ENCODE results near the gene PIH1D2.
"Not testable (repeated sequence)": the region's sequence is repeated elsewhere in the genome, so short reads cannot be mapped to it uniquely, and the experiment has no call there.

The PIH1D2 gene

DNA sequence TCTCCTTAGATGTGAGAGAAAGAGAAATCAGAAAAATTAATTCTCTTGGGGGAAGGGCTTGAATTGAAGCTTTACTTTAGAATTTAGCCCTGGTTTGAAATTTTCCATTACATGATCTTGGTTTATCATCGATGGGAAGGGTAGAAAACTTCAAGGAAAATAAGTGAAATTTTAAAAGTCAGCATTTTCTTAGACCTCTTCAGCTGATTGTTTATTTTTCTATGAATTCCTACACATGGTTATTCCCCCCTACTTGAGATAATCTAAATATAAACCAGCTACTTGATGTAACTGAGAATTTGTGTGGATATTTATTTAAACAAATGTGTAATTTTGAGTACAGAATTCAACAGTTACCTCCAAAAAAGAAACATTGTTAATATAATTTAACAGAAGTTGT lies 10.9 kb downstream of the PIH1D2 start:
- DNase-seq (ENCODE audit: insufficient read length, low spot score): no peak
- no peak for TF ChIP-seq POU2F2 (IDR thresholded peaks at IDR 0.05; ENCODE audit: low read depth, low read length)
- no peak for TF ChIP-seq PAX5 (IDR thresholded peaks at IDR 0.05; ENCODE audit: insufficient read depth, low read length, severe bottlenecking)
- no peak for TF ChIP-seq TAF1 (IDR thresholded peaks at IDR 0.05; ENCODE audit: low read depth, low read length)
- no peak for TF ChIP-seq POLR2A (IDR thresholded peaks at IDR 0.05; ENCODE audit: low read depth, low read length)
- TF ChIP-seq POLR2AphosphoS5 (IDR thresholded peaks at IDR 0.05; ENCODE audit: low read depth, low read length): no peak
- no peak for TF ChIP-seq SPI1 (IDR thresholded peaks at IDR 0.05; ENCODE audit: low read depth, low read length)
- FAIRE-seq: no peak

DNA sequence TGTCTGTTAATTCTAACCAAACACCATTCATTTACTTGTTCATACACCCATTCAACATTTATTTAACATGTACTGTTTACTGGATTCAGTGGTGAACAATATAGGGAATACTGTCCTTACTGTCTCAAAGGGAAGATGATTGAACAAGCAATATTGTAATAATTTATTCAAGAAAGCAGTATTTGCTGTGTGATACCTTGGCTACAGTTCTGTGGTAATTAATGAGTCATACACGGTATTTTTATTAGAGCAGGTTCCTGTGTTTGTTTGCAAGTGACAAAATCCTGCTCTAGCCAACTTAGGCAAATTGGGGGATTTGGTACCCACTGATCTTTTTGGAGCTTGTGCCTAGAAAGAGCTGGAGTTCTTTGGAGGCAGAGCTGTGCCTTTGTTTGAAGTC lies 15.7 kb downstream of the PIH1D2 start:
- no peak for DNase-seq (ENCODE audit: insufficient read length, low spot score)
- FAIRE-seq: no peak
- no peak for TF ChIP-seq POU2F2 (IDR thresholded peaks at IDR 0.05; ENCODE audit: low read depth, low read length)
- no peak for TF ChIP-seq POLR2AphosphoS5 (IDR thresholded peaks at IDR 0.05; ENCODE audit: low read depth, low read length)
- TF ChIP-seq POLR2A (IDR thresholded peaks at IDR 0.05; ENCODE audit: low read depth, low read length): no peak
- TF ChIP-seq PAX5 (IDR thresholded peaks at IDR 0.05; ENCODE audit: insufficient read depth, low read length, severe bottlenecking): no peak
- TF ChIP-seq SPI1 (IDR thresholded peaks at IDR 0.05; ENCODE audit: low read depth, low read length): no peak
- TF ChIP-seq TAF1 (IDR thresholded peaks at IDR 0.05; ENCODE audit: low read depth, low read length): no peak

DNA sequence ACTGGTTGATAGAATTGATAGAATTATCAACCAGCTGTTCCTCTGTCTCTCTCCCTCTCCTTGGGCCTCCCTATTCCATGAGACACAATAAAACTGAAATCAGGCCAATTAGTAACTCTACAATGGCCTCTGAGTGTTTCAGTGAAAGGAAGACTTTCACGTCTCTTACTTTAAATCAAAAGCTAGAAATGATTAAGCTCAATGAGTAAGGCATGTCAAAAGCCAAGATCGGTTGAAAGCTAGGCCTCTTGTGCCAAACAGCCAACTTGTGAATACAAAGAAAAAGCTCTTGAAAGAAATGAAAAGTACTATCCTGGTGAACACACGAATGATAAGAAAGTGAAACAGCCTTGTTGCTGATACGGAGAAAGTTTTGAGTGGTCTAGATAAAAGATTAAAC lies 16.6 kb downstream of the PIH1D2 start:
- DNase-seq (ENCODE audit: insufficient read length, low spot score) (no peak), FAIRE-seq (no peak)
- TF ChIP-seq POLR2A (IDR thresholded peaks at IDR 0.05; ENCODE audit: low read depth, low read length): no peak
- TF ChIP-seq PAX5 (IDR thresholded peaks at IDR 0.05; ENCODE audit: insufficient read depth, low read length, severe bottlenecking): no peak
- no peak for TF ChIP-seq POLR2AphosphoS5 (IDR thresholded peaks at IDR 0.05; ENCODE audit: low read depth, low read length)
- no peak for TF ChIP-seq POU2F2 (IDR thresholded peaks at IDR 0.05; ENCODE audit: low read depth, low read length)
- no peak for TF ChIP-seq SPI1 (IDR thresholded peaks at IDR 0.05; ENCODE audit: low read depth, low read length)
- TF ChIP-seq TAF1 (IDR thresholded peaks at IDR 0.05; ENCODE audit: low read depth, low read length): no peak

- peak; percentile 68 for FAIRE-seq
- DNase-seq (ENCODE audit: insufficient read length, low spot score): no peak
- no peak for TF ChIP-seq POU2F2 (IDR thresholded peaks at IDR 0.05; ENCODE audit: low read depth, low read length)
- no peak for TF ChIP-seq POLR2AphosphoS5 (IDR thresholded peaks at IDR 0.05; ENCODE audit: low read depth, low read length)
- no peak for TF ChIP-seq PAX5 (IDR thresholded peaks at IDR 0.05; ENCODE audit: insufficient read depth, low read length, severe bottlenecking)
- no peak for TF ChIP-seq TAF1 (IDR thresholded peaks at IDR 0.05; ENCODE audit: low read depth, low read length)
- no peak for TF ChIP-seq POLR2A (IDR thresholded peaks at IDR 0.05; ENCODE audit: low read depth, low read length)
- no peak for TF ChIP-seq SPI1 (IDR thresholded peaks at IDR 0.05; ENCODE audit: low read depth, low read length)
Observed at GRCh38 chr11:112051768-112052167, 22.0 kb downstream of the PIH1D2 start.

- FAIRE-seq: peak; percentile 82
Observed at GRCh38 chr11:112050721-112051120, 23.1 kb downstream of the PIH1D2 start.

GRCh38 chr11:112049777-112050176 lies 24.0 kb downstream of the PIH1D2 start:
- TF ChIP-seq TAF1 (IDR thresholded peaks at IDR 0.05; ENCODE audit: low read depth, low read length) (no peak), POU2F2 (IDR thresholded peaks at IDR 0.05; ENCODE audit: low read depth, low read length) (no peak), PAX5 (IDR thresholded peaks at IDR 0.05; ENCODE audit: insufficient read depth, low read length, severe bottlenecking) (no peak), SPI1 (IDR thresholded peaks at IDR 0.05; ENCODE audit: low read depth, low read length) (no peak), POLR2A (IDR thresholded peaks at IDR 0.05; ENCODE audit: low read depth, low read length) (no peak), POLR2AphosphoS5 (IDR thresholded peaks at IDR 0.05; ENCODE audit: low read depth, low read length) (no peak)
- FAIRE-seq (peak; percentile 43), DNase-seq (ENCODE audit: insufficient read length, low spot score) (no peak)

More at GRCh38 chr11:112050721-112051120, 23.1 kb downstream of the PIH1D2 start:
- no peak for TF ChIP-seq POU2F2 (IDR thresholded peaks at IDR 0.05; ENCODE audit: low read depth, low read length)
- no peak for TF ChIP-seq POLR2A (IDR thresholded peaks at IDR 0.05; ENCODE audit: low read depth, low read length)
- TF ChIP-seq PAX5 (IDR thresholded peaks at IDR 0.05; ENCODE audit: insufficient read depth, low read length, severe bottlenecking): no peak
- TF ChIP-seq TAF1 (IDR thresholded peaks at IDR 0.05; ENCODE audit: low read depth, low read length): no peak
- TF ChIP-seq POLR2AphosphoS5 (IDR thresholded peaks at IDR 0.05; ENCODE audit: low read depth, low read length): no peak
- TF ChIP-seq SPI1 (IDR thresholded peaks at IDR 0.05; ENCODE audit: low read depth, low read length): peak; percentile 82
- DNase-seq (ENCODE audit: insufficient read length, low spot score): no peak

DNA sequence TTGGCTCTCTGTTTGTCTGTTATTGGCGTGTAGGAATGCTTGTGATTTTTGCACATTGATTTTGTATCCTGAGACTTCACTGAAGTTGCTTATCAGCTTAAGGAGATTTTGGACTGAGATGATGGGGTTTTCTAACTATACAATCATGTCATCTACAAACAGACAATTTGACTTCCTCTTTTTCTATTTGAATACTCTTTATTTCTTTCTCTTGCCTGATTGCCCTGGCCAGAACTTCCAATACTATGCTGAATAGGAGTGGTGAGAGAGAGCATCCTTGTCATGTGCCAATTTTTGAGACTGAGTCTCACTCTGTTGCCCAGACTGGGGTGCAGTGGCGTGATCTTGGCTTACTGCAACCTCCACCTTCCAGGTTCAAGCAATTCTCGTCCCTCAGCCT lies 25.6 kb downstream of the PIH1D2 start:
- DNase-seq (ENCODE audit: insufficient read length, low spot score): not testable (repeated sequence)

DNA sequence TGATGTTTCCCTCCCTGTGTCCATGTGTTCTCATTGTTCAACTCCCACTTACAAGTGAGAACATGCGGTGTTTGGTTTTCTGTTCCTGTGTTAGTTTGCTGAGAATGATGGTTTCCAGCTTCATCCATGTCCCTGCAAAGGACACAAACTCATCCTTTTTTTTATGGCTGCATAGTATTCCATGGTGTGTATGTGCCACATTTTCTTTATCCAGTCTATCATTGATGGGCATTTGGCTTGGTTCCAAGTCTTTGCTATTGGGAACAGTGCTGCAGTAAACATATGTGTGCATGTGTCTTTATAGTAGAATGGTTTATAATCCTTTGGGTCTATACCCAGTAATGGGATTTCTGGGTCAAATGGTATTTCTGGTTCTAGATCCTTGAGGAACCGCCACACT lies 27.2 kb downstream of the PIH1D2 start:
- not testable (repeated sequence) for DNase-seq (ENCODE audit: insufficient read length, low spot score); FAIRE-seq

More for the DNA sequence above, 25.6 kb downstream of the PIH1D2 start:
- not testable (repeated sequence) for FAIRE-seq
- TF ChIP-seq SPI1 (IDR thresholded peaks at IDR 0.05; ENCODE audit: low read depth, low read length): peak; percentile 78

DNA sequence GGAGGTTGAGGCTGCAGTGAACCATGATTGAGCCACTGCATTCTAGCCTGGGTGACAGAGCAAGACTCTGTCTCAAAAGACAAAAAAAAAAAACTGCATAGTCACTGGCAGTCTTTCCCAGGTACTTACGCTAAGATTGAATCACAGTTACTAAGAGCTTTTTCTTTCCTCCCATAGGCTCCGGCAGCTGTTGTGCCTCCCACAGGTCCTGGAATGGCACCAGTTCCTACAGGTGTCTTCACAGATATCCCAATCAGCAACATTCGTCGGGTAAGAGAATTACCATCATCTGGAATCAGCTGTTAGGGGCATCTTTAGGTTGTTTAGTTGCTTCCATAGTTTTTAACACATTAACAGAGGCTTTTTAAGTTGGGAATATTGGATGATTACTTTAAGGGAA lies 28.9 kb downstream of the PIH1D2 start:
- FAIRE-seq: no peak
- DNase-seq (ENCODE audit: insufficient read length, low spot score): no peak
- no peak for TF ChIP-seq POLR2A (IDR thresholded peaks at IDR 0.05; ENCODE audit: low read depth, low read length)
- TF ChIP-seq TAF1 (IDR thresholded peaks at IDR 0.05; ENCODE audit: low read depth, low read length): no peak
- TF ChIP-seq POU2F2 (IDR thresholded peaks at IDR 0.05; ENCODE audit: low read depth, low read length): no peak
- no peak for TF ChIP-seq PAX5 (IDR thresholded peaks at IDR 0.05; ENCODE audit: insufficient read depth, low read length, severe bottlenecking)
- TF ChIP-seq POLR2AphosphoS5 (IDR thresholded peaks at IDR 0.05; ENCODE audit: low read depth, low read length): no peak
- no peak for TF ChIP-seq SPI1 (IDR thresholded peaks at IDR 0.05; ENCODE audit: low read depth, low read length)

DNA sequence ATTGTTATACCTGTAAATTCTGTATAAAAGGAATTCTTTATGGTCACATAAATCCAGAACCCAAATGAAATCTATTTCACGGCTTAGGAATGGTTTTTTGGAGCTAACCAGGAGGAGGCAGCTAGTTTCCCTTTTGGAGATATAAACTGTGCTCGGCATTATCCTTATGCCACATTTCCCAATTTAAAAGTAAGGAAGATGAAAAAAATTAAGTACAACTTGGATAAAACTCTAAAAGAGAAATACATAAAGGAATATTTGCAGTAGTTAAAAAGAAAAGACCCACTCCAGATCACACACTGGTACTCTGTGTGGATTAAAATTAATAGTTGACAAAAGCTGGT lies 30.9 kb downstream of the PIH1D2 start:
- no peak for DNase-seq (ENCODE audit: insufficient read length, low spot score)
- no peak for FAIRE-seq
- TF ChIP-seq POU2F2 (IDR thresholded peaks at IDR 0.05; ENCODE audit: low read depth, low read length): no peak
- no peak for TF ChIP-seq SPI1 (IDR thresholded peaks at IDR 0.05; ENCODE audit: low read depth, low read length)
- no peak for TF ChIP-seq POLR2A (IDR thresholded peaks at IDR 0.05; ENCODE audit: low read depth, low read length)
- no peak for TF ChIP-seq PAX5 (IDR thresholded peaks at IDR 0.05; ENCODE audit: insufficient read depth, low read length, severe bottlenecking)
- TF ChIP-seq TAF1 (IDR thresholded peaks at IDR 0.05; ENCODE audit: low read depth, low read length): no peak
- TF ChIP-seq POLR2AphosphoS5 (IDR thresholded peaks at IDR 0.05; ENCODE audit: low read depth, low read length): no peak

Data from GM12891 (cell line).